Activated CD4-positive, alpha-beta T cell treated with anti-CD3 and anti-CD28 coated beads, Interleukin-2, amount 50 U/mL, for 1 hour (primary cell): ENCODE results near the gene PRDX5.
"Not testable (repeated sequence)": the region's sequence is repeated elsewhere in the genome, so short reads cannot be mapped to it uniquely, and the experiment has no call there.

ENCODE experiments used
- DNase-seq: peaks from one replicate; pipeline ENCODE4 v3.0.0-alpha.2; 2020

The PRDX5 gene

GRCh38 chr11:64306563-64306875 lies 11.4 kb upstream of the PRDX5 start:
- DNase-seq = no peak

- no peak for DNase-seq
Observed at GRCh38 chr11:64306876-64307622, 10.9 kb upstream of the PRDX5 start.

DNA sequence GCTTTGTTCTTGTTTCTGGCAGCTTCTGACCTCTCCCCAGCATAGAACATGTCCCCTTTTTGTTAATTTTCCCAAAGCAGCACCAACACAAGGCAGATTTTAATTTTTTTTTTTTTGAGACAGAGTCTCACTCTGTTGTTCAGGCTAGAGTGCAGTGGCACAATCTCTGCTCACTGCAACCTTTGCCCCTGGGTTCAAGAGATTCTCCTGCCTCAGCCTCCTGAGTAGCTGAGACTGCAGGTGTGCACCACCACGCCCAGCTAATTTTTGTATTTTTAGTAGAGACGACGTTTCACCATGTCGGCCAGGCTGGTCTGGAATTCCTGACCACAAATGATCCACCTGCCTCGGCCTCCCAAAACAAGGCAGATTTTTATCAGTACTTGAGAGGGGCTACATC lies 10.1 kb upstream of the PRDX5 start:
- not testable (repeated sequence) for DNase-seq

GRCh38 chr11:64312947-64313346 lies 5.0 kb upstream of the PRDX5 start:
- no peak for DNase-seq

DNA sequence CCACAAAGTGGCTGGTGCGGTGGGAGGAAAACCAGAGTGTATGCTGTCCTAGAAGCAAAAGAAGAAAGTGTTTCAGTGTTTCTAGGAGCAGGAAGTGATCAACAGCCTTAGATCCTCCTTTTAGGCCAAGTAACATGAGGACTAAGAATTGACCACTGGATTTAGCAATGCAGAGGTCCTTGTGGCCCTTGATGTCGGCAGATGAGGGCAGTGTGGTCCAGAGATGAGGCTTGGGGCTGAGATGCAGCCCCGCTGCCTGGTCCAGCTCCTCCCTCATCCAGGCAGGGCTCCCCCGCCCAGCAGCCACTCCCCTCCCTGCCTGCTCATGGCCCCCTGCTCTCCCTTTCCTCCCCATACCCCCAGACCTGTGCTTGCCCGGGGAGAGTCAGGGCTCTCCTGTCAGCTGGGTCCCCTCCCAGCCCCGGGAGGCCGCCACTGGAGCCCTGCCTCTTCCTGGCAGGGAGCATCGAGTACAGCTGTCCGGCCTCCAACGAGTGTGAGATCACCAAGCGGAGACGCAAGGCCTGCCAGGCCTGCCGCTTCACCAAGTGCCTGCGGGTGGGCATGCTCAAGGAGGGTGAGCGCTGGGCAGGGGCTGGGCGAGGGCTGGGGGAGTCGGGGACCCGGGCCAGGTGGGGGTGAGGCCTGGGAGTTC lies 4.3 kb upstream of the PRDX5 start:
- DNase-seq = no peak

DNA sequence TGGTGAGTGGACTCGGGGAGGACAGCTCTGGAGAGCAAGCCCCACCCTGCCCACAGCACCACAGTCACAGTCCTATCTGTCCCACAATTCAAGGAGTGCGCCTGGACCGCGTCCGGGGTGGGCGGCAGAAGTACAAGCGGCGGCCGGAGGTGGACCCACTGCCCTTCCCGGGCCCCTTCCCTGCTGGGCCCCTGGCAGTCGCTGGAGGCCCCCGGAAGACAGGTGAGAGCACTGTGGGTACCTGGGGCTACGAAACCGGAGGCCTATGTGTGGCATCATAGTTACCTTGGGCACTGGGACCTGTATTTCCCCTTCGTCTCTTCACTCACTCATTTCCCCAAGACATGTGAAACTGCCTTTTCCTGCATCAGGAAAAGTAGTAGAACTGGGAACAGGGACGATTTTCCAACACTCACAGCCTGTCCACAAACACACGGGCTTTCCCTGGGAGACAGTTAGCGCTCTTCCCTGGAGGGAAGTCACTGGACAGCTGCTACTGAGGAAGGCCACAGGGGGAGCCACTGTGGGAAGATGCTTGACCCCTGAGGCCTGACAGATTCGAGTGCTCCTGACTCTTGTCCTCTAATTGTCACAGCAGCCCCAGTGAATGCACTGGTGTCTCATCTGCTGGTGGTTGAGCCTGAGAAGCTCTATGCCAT lies 3.6 kb upstream of the PRDX5 start:
- DNase-seq = no peak

DNA sequence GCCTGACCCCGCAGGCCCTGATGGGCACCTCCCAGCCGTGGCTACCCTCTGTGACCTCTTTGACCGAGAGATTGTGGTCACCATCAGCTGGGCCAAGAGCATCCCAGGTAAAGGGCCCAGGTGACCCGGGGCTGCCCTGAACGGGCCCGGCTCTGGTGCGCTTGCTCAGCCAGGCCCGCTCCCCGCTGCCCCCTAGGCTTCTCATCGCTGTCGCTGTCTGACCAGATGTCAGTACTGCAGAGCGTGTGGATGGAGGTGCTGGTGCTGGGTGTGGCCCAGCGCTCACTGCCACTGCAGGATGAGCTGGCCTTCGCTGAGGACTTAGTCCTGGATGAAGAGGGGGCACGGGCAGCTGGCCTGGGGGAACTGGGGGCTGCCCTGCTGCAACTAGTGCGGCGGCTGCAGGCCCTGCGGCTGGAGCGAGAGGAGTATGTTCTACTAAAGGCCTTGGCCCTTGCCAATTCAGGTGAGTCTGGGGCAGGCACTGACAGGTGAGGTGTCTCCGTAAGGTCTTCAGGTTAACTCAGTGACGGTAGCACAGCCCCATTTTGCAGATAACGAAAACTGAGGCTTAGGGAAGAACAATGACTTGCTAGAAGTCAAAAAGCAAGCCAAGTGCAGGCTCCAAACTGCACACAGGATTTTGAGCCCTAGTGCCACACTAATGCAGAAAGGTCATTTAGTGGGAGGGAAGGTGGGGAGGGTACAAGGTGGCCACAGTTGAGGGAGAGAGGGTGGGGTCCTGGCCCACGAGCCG lies 2.9 kb upstream of the PRDX5 start:
- no peak for DNase-seq

- not testable (repeated sequence) for DNase-seq
Observed at GRCh38 chr11:64315667-64316526, 2.0 kb upstream of the PRDX5 start.

GRCh38 chr11:64316672-64317324 lies 1.1 kb upstream of the PRDX5 start:
- DNase-seq = peak; percentile 41

DNA sequence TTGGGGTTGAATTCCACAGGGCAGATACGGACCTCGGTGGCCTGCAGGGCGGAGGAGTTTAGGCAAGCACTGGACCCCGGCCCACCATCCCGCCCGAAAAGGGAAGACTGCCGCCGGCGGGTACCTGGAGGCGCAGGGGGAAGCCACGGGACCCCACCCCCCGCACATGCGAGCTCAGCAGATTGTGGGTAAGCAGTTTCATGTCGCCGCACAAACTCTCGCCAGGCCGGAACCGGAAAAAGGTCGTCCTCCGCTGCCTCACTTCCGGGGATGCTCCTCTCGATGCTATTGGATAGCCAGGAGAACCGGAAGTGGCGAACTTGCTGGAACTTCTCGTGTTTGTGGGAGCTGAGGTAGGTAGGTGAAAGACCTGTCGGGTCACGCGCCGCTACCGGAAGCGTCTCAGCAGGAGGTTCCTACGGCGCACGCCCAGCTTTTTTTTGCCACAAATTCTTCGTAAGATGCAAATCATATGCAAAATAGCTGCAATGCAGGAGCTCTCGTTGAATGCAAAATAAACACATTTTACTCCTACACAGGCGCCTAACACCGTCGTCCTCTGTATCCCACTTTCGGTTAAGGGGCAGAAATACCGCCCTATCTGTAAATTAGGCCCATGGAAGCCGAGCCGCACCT lies 478 bp upstream of the PRDX5 start, which contains the start of gene TRMT112:
TSS of gene TRMT112 (minus strand) at position 235 of the 636 bp plus-strand sequence. CDS start at position 202, 33 bp downstream.
- DNase-seq = peak; percentile 93

DNA sequence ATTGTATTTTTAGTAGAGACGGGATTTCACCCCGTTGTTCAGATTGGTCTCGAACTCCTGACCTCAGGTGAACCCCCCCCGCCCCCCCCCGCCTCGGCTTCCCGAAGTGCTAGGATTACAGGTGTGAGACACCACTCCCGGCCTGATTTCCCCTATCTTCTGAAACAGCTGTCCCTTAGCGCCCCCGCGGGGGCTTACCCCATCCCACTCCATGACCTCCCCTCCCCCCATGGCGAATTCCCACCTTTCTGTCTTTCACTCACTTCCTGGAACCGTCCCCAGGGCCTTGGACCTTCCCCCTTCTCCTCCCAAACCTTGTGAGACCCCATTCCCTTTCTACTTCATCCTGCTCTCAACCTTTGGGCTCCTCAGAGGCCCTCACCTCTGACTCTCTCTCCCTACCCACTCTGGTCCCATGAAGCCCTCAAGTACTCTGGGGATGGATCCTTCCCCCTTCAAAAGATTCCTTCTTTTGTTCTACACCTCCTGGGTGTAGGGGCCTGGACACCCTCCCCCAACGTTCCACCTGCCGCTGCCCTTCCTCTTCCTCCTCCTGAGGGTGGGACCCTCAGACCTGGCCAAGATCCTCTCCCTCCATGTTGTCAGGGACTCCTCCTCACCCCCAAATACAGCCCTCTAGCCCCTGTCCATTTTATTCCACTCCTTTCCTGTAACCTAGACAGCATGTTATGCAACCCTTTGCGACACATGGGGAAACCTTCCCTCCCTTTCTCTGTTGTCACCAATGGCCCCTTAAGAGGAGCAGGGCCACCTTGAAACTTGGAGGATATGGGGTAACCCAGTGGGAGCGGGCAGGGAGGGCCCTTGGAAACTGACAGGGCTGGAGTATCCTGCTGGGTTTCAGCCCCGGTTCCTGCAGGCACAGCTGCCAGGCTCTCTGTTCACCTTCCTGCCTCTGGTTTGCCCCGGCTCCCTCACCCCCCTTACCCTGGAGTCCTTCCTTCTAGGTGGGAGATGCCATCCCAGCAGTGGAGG lies 1.1 kb downstream of the PRDX5 start:
- DNase-seq = no peak

- DNase-seq = no peak
Observed at GRCh38 chr11:64320556-64320955, 2.6 kb downstream of the PRDX5 start.

GRCh38 chr11:64321026-64321425 lies 3.1 kb downstream of the PRDX5 start:
- no peak for DNase-seq

DNA sequence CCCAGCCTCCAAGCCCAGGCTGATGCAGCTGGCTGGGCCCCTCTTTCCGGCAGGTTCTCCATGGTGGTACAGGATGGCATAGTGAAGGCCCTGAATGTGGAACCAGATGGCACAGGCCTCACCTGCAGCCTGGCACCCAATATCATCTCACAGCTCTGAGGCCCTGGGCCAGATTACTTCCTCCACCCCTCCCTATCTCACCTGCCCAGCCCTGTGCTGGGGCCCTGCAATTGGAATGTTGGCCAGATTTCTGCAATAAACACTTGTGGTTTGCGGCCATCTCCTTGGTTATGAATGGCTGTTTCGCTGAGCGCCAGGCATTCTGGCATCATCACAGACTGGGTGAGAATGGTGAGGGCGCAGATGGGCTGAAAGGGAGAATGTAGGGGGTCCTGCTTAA lies 3.6 kb downstream of the PRDX5 start:
- DNase-seq = no peak

- no peak for DNase-seq
Observed at GRCh38 chr11:64322925-64323260, 5.0 kb downstream of the PRDX5 start.

GRCh38 chr11:64323373-64323772 lies 5.5 kb downstream of the PRDX5 start:
- no peak for DNase-seq

DNA sequence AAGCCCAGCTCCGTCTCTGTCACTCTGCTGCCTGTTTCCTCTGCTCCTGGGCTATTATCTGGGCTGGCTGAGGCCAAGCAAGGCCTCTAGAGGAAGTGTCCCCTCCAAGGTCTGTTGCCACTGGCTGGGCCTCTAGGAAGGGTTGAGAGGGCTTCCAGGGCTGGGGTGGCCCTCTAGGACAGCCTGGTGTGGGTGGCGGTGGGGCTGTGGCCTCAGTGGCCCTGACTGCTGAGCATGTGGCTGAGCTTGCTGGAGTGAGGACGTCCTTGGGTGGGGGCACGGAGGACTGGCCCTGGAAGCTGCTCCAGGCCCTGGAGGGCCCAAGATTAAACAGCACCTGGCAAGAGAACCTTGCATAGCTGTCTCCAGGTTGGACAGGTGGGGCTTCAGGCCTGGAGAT lies 6.1 kb downstream of the PRDX5 start:
- DNase-seq = not testable (repeated sequence)

- DNase-seq = no peak
Observed at GRCh38 chr11:64324692-64325469, 7.0 kb downstream of the PRDX5 start.

GRCh38 chr11:64327375-64327774 lies 9.5 kb downstream of the PRDX5 start:
- DNase-seq = no peak
